ENCODE measurements around the gene KANSL2.

KANSL2 gene

GRCh38 chr12:48613321-48613720 lies 68.7 kb downstream of the KANSL2 start:
- no peak for DNase-seq (ENCODE audit: low read depth in 2 of 2)
